HepG2 (cell line): Measurements from ENCODE around the gene HOXB2. TPM values are rescaled to one million over a fixed set of nuclear protein-coding genes. Genes with fewer than 3 reads are reported as not detected.

Experiments
- microRNA counts: library from miRNA; unstranded; fragments of <30 nt; microRNA quantifications from one replicate; lab custom pipeline; 2015
- polyA plus RNA-seq, 8 experiments: library from polyadenylated mRNA; depleted of rRNA in 3 of 8; stranded (reverse) in 7 of 8; unstranded in 1 of 8; fragments of >200 nt; fragmentation: Illumina TruSeq in 4 of 8; extraction: Trizol in 4 of 8; gene quantifications; 2 replicates each; pipeline versions ENCODE4 v1.2.1 to v1.2.3, GENCODE V29; 2011 to 2016; ENCODE audit warnings: low read depth in 4 of 8, missing spikeins in 1 of 8, mixed read lengths in 1 of 8; ENCODE audit not compliant: insufficient read depth in 1 of 8
- total RNA-seq, 5 experiments: library from RNA; depleted of rRNA; stranded (reverse); fragments of >200 nt; fragmentation: Illumina TruSeq; extraction: Trizol; gene quantifications; 2 replicates each; pipeline ENCODE4 v1.2.3, GENCODE V29; 2016; ENCODE audit warnings: low read depth in 1 of 5

The HOXB2 gene
- total and polyA plus RNA-seq, 2 of the 13 experiments (the other 11 are each of a cell fraction or from before 2014, with no cell fraction given) = not detected

MicroRNAs within 50 kb of the gene (microRNA counts, 767-probe panel; counts per million panel counts)
- microRNA hsa-miR-10a-5p (lab: Ali Mortazavi, UCI) = not detected

Other genes starting within 250 kb of the HOXB2 start
- not detected in 2 replicates for gene SKAP1, start 114.9 kb downstream of the HOXB2 start, total RNA-seq (2016; rRNA removed; fragmentation: Illumina TruSeq; extraction: Trizol)
- gene SKAP1, start 114.9 kb downstream of the HOXB2 start, polyA plus RNA-seq (2011; rRNA removed) = 0.21 TPM in 1 of 2 replicates, not detected in the other
- not detected in 2 replicates for gene HOXB1, start 14.1 kb downstream of the HOXB2 start, total RNA-seq (2016; rRNA removed; fragmentation: Illumina TruSeq; extraction: Trizol)
- not detected in 2 replicates for gene HOXB1, start 14.1 kb downstream of the HOXB2 start, polyA plus RNA-seq (2011; rRNA removed)
- not detected in 2 replicates for gene HOXB4, start 33.2 kb upstream of the HOXB2 start, total RNA-seq (2016; rRNA removed; fragmentation: Illumina TruSeq; extraction: Trizol)
- not detected in 2 replicates for gene HOXB4, start 33.2 kb upstream of the HOXB2 start, polyA plus RNA-seq (2011; rRNA removed)
- gene HOXB3, start 45.1 kb upstream of the HOXB2 start, total RNA-seq (2016; rRNA removed; fragmentation: Illumina TruSeq; extraction: Trizol) = not detected in 2 replicates
- not detected in 2 replicates for gene HOXB3, start 45.1 kb upstream of the HOXB2 start, polyA plus RNA-seq (2011; rRNA removed)
- gene HOXB5, start 48.7 kb upstream of the HOXB2 start, total RNA-seq (2016; rRNA removed; fragmentation: Illumina TruSeq; extraction: Trizol) = not detected in 2 replicates
- not detected in 2 replicates for gene HOXB5, start 48.7 kb upstream of the HOXB2 start, polyA plus RNA-seq (2011; rRNA removed)
- not detected in 2 replicates for gene HOXB6, start 59.9 kb upstream of the HOXB2 start, total RNA-seq (2016; rRNA removed; fragmentation: Illumina TruSeq; extraction: Trizol)
- gene HOXB6, start 59.9 kb upstream of the HOXB2 start, polyA plus RNA-seq (2011; rRNA removed) = not detected in 2 replicates
- gene HOXB7, start 65.9 kb upstream of the HOXB2 start, total RNA-seq (2016; rRNA removed; fragmentation: Illumina TruSeq; extraction: Trizol) = not detected in 2 replicates
- gene HOXB7, start 65.9 kb upstream of the HOXB2 start, polyA plus RNA-seq (2011; rRNA removed) = 0.04 and 0.08 TPM in 2 replicates
- not detected in 2 replicates for gene HOXB8, start 70.2 kb upstream of the HOXB2 start, total RNA-seq (2016; rRNA removed; fragmentation: Illumina TruSeq; extraction: Trizol)
- gene HOXB8, start 70.2 kb upstream of the HOXB2 start, polyA plus RNA-seq (2011; rRNA removed) = not detected in 2 replicates
- gene HOXB9, start 81.2 kb upstream of the HOXB2 start, total RNA-seq (2016; rRNA removed; fragmentation: Illumina TruSeq; extraction: Trizol) = not detected in 2 replicates
- gene HOXB9, start 81.2 kb upstream of the HOXB2 start, polyA plus RNA-seq (2011; rRNA removed) = not detected in 2 replicates
- not detected in 2 replicates for gene PRAC1, start 177.4 kb upstream of the HOXB2 start, total RNA-seq (2016; rRNA removed; fragmentation: Illumina TruSeq; extraction: Trizol)
- gene PRAC1, start 177.4 kb upstream of the HOXB2 start, polyA plus RNA-seq (2011; rRNA removed) = not detected in 2 replicates
- not detected in 2 replicates for gene PRAC2, start 178.1 kb upstream of the HOXB2 start, total RNA-seq (2016; rRNA removed; fragmentation: Illumina TruSeq; extraction: Trizol)
- not detected in 2 replicates for gene PRAC2, start 178.1 kb upstream of the HOXB2 start, polyA plus RNA-seq (2011; rRNA removed)
- gene HOXB13, start 183.6 kb upstream of the HOXB2 start, total RNA-seq (2016; rRNA removed; fragmentation: Illumina TruSeq; extraction: Trizol) = not detected in 2 replicates
- gene HOXB13, start 183.6 kb upstream of the HOXB2 start, polyA plus RNA-seq (2011; rRNA removed) = not detected in 2 replicates